ENCODE measurements around the gene AMOTL1.

- TF ChIP-seq YY1 (IDR thresholded peaks at IDR 0.05; ENCODE audit: insufficient read depth, insufficient read length) (no peak), ZNF274 (IDR thresholded peaks at IDR 0.05; ENCODE audit: low read depth, low read length) (no peak), SUZ12 (IDR thresholded peaks at IDR 0.05; ENCODE audit: extremely low read depth, insufficient read depth, insufficient read length) (no peak)
Observed at GRCh38 chr11:94830722-94831510, 62.8 kb downstream of the AMOTL1 start.
